ENCODE measurements around the gene EIF2S3B.

DNA sequence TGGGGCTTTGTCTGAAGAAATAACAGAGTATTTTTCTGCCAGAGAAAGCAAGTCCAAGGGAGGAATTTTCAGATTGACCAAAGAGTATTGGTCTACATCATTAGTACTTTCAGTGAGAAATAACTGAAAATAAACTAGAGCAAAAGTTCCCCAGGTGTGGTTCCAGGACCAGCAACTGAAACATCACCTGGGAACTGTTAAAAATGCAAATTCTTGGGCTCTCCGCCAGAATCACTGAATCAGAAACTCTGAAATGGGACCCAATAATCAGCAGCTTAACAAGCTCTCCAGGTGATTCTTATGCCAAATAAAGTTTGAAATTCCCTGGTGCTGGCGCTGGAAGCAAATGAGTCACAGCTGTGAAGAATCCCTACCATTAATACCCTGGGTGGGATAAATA is 52.1 kb downstream of the EIF2S3B start:
- TF ChIP-seq, protein P1, sequence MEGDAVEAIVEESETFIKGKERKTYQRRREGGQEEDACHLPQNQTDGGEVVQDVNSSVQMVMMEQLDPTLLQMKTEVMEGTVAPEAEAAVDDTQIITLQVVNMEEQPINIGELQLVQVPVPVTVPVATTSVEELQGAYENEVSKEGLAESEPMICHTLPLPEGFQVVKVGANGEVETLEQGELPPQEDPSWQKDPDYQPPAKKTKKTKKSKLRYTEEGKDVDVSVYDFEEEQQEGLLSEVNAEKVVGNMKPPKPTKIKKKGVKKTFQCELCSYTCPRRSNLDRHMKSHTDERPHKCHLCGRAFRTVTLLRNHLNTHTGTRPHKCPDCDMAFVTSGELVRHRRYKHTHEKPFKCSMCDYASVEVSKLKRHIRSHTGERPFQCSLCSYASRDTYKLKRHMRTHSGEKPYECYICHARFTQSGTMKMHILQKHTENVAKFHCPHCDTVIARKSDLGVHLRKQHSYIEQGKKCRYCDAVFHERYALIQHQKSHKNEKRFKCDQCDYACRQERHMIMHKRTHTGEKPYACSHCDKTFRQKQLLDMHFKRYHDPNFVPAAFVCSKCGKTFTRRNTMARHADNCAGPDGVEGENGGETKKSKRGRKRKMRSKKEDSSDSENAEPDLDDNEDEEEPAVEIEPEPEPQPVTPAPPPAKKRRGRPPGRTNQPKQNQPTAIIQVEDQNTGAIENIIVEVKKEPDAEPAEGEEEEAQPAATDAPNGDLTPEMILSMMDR (conservative IDR thresholded peaks at IDR 0.05; ENCODE audit: low read length), result no peak
- TF ChIP-seq EZH2phosphoT487 (IDR thresholded peaks at IDR 0.05; ENCODE audit: borderline replicate concordance, low read depth, low read length), result no peak
